ENCODE results near the gene KRT77. TPM values are rescaled to one million over a fixed set of nuclear protein-coding genes. Genes with fewer than 3 reads are reported as not detected.

The KRT77 gene
- total RNA-seq, 1 donor, result not detected

DNA sequence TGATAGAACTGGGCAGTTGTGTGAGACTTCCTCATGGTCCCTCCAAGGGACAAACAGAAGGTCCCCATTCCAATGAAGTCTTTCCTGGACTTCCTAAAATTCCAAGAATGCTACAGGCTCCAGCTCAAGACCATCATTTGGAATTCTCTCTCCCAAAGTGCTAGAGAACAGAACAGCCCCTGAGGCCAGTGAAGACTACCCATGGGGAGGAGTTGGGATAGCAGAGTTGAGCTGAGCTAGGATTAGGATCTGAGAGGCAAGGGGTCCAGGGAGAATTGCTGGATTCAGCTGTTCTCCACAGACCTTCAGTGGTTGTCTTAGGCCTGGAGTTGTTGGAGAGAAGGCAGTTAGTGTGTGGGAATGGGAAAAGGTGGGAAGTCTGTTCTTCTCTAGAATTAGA lies 33.9 kb downstream of the KRT77 start:
- H3K9me3 ChIP-seq (ENCODE audit: low read depth, low read length), result no peaks in the 10 kb centered on the region
- no peak overlapping the region for H3K27ac ChIP-seq (ENCODE audit: low read depth, low read length)
- DNase-seq (ENCODE audit: insufficient read length, low spot score, missing footprints), result no peak
- no peak overlapping the region for H3K4me3 ChIP-seq (ENCODE audit: insufficient read depth, low read length)
- TF ChIP-seq, protein P1, sequence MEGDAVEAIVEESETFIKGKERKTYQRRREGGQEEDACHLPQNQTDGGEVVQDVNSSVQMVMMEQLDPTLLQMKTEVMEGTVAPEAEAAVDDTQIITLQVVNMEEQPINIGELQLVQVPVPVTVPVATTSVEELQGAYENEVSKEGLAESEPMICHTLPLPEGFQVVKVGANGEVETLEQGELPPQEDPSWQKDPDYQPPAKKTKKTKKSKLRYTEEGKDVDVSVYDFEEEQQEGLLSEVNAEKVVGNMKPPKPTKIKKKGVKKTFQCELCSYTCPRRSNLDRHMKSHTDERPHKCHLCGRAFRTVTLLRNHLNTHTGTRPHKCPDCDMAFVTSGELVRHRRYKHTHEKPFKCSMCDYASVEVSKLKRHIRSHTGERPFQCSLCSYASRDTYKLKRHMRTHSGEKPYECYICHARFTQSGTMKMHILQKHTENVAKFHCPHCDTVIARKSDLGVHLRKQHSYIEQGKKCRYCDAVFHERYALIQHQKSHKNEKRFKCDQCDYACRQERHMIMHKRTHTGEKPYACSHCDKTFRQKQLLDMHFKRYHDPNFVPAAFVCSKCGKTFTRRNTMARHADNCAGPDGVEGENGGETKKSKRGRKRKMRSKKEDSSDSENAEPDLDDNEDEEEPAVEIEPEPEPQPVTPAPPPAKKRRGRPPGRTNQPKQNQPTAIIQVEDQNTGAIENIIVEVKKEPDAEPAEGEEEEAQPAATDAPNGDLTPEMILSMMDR (IDR thresholded peaks at IDR 0.05; ENCODE audit: extremely low read depth, low read depth, low read length), result no peak
- no peaks in the 10 kb centered on the region for H3K4me1 ChIP-seq (ENCODE audit: insufficient read depth, low read length)
- no peaks in the 10 kb centered on the region for H3K79me2 ChIP-seq (ENCODE audit: insufficient read depth, low read length)
- no peaks in the 10 kb centered on the region for H4K20me1 ChIP-seq (ENCODE audit: insufficient read depth, low read length)
- H2AFZ ChIP-seq (ENCODE audit: low read length), result no peak overlapping the region
- no peaks in the 10 kb centered on the region for H3K36me3 ChIP-seq (ENCODE audit: insufficient read depth, low read length)
- no peak overlapping the region for H3K4me2 ChIP-seq (ENCODE audit: insufficient read depth, low read length)
- H3K27me3 ChIP-seq (ENCODE audit: insufficient read depth, low read length), result peaks cover 41% of the 10 kb centered on the region

DNA sequence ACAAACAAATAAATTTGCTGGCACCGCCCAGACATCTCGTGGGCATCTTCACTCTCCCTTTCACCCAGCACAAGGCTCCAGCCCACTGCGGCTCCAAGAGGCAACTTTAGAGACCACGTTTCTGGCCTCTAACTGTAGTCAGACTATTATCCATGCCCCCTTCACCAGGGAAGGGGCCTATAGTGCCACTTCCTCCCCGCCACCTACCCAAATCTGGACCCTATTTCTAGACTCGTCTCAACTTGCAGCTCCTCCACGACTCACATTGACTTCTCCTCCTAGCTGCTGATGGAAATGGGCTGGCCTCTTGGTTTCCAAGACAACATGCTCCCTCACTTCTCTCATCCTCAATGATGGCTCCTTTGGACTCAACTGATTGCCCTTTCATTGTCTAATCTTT lies 35.4 kb downstream of the KRT77 start:
- no peak overlapping the region for H3K4me3 ChIP-seq (ENCODE audit: insufficient read depth, low read length)
- H3K36me3 ChIP-seq (ENCODE audit: insufficient read depth, low read length), result no peaks in the 10 kb centered on the region
- TF ChIP-seq, protein P1 (IDR thresholded peaks at IDR 0.05; ENCODE audit: extremely low read depth, low read depth, low read length), result no peak
- no peaks in the 10 kb centered on the region for H4K20me1 ChIP-seq (ENCODE audit: insufficient read depth, low read length)
- H3K79me2 ChIP-seq (ENCODE audit: insufficient read depth, low read length), result no peaks in the 10 kb centered on the region
- DNase-seq (ENCODE audit: insufficient read length, low spot score, missing footprints), result no peak
- H3K4me2 ChIP-seq (ENCODE audit: insufficient read depth, low read length), result no peak overlapping the region
- no peak overlapping the region for H3K27ac ChIP-seq (ENCODE audit: low read depth, low read length)
- H3K9me3 ChIP-seq (ENCODE audit: low read depth, low read length), result no peaks in the 10 kb centered on the region
- no peak overlapping the region for H2AFZ ChIP-seq (ENCODE audit: low read length)
- peaks cover 38% of the 10 kb centered on the region for H3K27me3 ChIP-seq (ENCODE audit: insufficient read depth, low read length)
- no peaks in the 10 kb centered on the region for H3K4me1 ChIP-seq (ENCODE audit: insufficient read depth, low read length)

DNA sequence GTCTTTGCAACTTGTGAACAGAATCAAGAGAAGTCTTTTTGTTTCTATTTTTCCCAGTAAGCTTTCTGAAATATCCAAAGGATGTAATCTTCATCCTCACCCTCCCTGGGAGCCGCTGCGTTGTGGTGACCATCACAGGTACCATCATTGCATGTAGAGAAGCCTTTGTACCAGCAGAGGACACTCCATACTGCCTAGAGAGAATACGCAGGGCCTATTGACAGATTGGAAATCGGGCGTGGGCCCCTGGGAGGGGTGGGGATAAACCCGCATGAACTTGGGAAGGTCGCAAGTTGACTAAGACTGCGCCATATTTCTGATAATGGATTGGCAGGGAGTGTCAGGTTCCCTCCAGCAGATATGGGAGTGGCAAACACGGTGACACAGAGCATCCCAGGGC lies 35.8 kb downstream of the KRT77 start:
- Histone ChIP-seq H3K9me3 (ENCODE audit: low read depth, low read length) (no peaks in the 10 kb centered on the region), H3K79me2 (ENCODE audit: insufficient read depth, low read length) (no peaks in the 10 kb centered on the region), H3K4me1 (ENCODE audit: insufficient read depth, low read length) (no peaks in the 10 kb centered on the region), H4K20me1 (ENCODE audit: insufficient read depth, low read length) (no peaks in the 10 kb centered on the region), H3K36me3 (ENCODE audit: insufficient read depth, low read length) (no peaks in the 10 kb centered on the region), H3K4me3 (ENCODE audit: insufficient read depth, low read length) (no peak overlapping the region), H2AFZ (ENCODE audit: low read length) (no peak overlapping the region), H3K27ac (ENCODE audit: low read depth, low read length) (no peak overlapping the region), H3K4me2 (ENCODE audit: insufficient read depth, low read length) (no peak overlapping the region), H3K27me3 (ENCODE audit: insufficient read depth, low read length) (peaks cover 39% of the 10 kb centered on the region)
- TF ChIP-seq, protein P1 (IDR thresholded peaks at IDR 0.05; ENCODE audit: extremely low read depth, low read depth, low read length), result peak; percentile 25
- DNase-seq (ENCODE audit: insufficient read length, low spot score, missing footprints), result no peak

DNA sequence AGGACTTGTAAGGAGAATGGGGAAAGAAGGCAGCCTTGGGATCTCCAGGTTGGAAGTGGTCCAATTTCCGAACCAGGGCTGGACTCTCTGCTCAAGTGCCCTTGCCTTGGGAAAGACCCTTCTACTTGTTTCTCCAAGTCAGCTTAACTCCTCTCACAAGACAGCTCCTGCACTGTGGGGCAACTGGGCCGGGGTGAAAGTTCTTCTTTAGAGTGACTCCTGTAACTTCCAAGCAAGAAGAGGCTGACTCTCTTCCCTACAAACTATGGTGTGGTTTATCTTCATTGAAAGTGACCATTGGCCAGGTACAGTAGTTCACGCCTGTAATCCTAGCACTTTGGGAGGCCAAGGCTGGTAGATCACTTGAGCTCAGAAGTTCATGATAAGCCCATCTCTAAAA lies 36.9 kb downstream of the KRT77 start:
- H3K4me3 ChIP-seq (ENCODE audit: insufficient read depth, low read length), result no peak overlapping the region
- H3K27me3 ChIP-seq (ENCODE audit: insufficient read depth, low read length), result peaks cover 38% of the 10 kb centered on the region
- no peaks in the 10 kb centered on the region for H3K79me2 ChIP-seq (ENCODE audit: insufficient read depth, low read length)
- H4K20me1 ChIP-seq (ENCODE audit: insufficient read depth, low read length), result no peaks in the 10 kb centered on the region
- TF ChIP-seq, protein P1 (IDR thresholded peaks at IDR 0.05; ENCODE audit: extremely low read depth, low read depth, low read length), result no peak
- no peak overlapping the region for H3K4me2 ChIP-seq (ENCODE audit: insufficient read depth, low read length)
- no peaks in the 10 kb centered on the region for H3K4me1 ChIP-seq (ENCODE audit: insufficient read depth, low read length)
- no peaks in the 10 kb centered on the region for H3K36me3 ChIP-seq (ENCODE audit: insufficient read depth, low read length)
- no peak overlapping the region for H3K27ac ChIP-seq (ENCODE audit: low read depth, low read length)
- no peak overlapping the region for H2AFZ ChIP-seq (ENCODE audit: low read length)
- DNase-seq (ENCODE audit: insufficient read length, low spot score, missing footprints), result no peak
- no peaks in the 10 kb centered on the region for H3K9me3 ChIP-seq (ENCODE audit: low read depth, low read length)

Measured in osteoblast (primary cell).